HG02870 (cell line): ENCODE measurements around the gene TET1.
A peak's percentile ranks its signal among the peaks of the same experiment; 100 is the strongest.
"Not testable (repeated sequence)": the region's sequence is repeated elsewhere in the genome, so short reads cannot be mapped to it uniquely, and the experiment has no call there.

ENCODE experiments used
- ATAC-seq: cut with Tn5 transposase; IDR thresholded peaks from one replicate; pipeline ENCODE4 v1.9.1; 2021; ENCODE audit warnings: mild to moderate bottlenecking, moderate library complexity; ENCODE audit not compliant: unreplicated experiment

The TET1 gene

GRCh38 chr10:68604441-68604840 is 44.3 kb downstream of the TET1 start:
- ATAC-seq: no peak

GRCh38 chr10:68606918-68607317 is 46.8 kb downstream of the TET1 start:
- no peak for ATAC-seq

- ATAC-seq: not testable (repeated sequence)
These were observed 49.9 kb downstream of the TET1 start for GRCh38 chr10:68610023-68610422.

- no peak for ATAC-seq
These were observed 51.1 kb downstream of the TET1 start for GRCh38 chr10:68611227-68611626.

- not testable (repeated sequence) for ATAC-seq
These were observed 53.8 kb downstream of the TET1 start for GRCh38 chr10:68613974-68614373.

GRCh38 chr10:68617691-68618090 is 57.6 kb downstream of the TET1 start:
- ATAC-seq: not testable (repeated sequence)

- no peak for ATAC-seq
These were observed 58.1 kb downstream of the TET1 start for GRCh38 chr10:68618234-68618633.

- ATAC-seq: no peak
These were observed 59.5 kb downstream of the TET1 start for GRCh38 chr10:68619595-68619994.

GRCh38 chr10:68625316-68625921 is 65.3 kb downstream of the TET1 start:
- ATAC-seq: no peak

- ATAC-seq: no peak
These were observed 68.5 kb downstream of the TET1 start for GRCh38 chr10:68628576-68629127.

GRCh38 chr10:68632271-68632560 is 72.1 kb downstream of the TET1 start:
- not testable (repeated sequence) for ATAC-seq

GRCh38 chr10:68633281-68633680 is 73.1 kb downstream of the TET1 start:
- no peak for ATAC-seq

- no peak for ATAC-seq
These were observed 73.8 kb downstream of the TET1 start for GRCh38 chr10:68633816-68634466.

GRCh38 chr10:68636335-68636734 is 76.2 kb downstream of the TET1 start:
- ATAC-seq: no peak

- ATAC-seq: not testable (repeated sequence)
These were observed 83.4 kb downstream of the TET1 start for GRCh38 chr10:68643550-68643949.

GRCh38 chr10:68647672-68648341 is 87.7 kb downstream of the TET1 start:
- no peak for ATAC-seq

- ATAC-seq: no peak
These were observed 95.5 kb downstream of the TET1 start for GRCh38 chr10:68655620-68656126.

- no peak for ATAC-seq
These were observed 105.7 kb downstream of the TET1 start for GRCh38 chr10:68665841-68666240.

- ATAC-seq: no peak
These were observed 106.2 kb downstream of the TET1 start for GRCh38 chr10:68666280-68666760.

GRCh38 chr10:68668231-68668630 is 108.1 kb downstream of the TET1 start:
- no peak for ATAC-seq

- ATAC-seq: no peak
These were observed 108.8 kb downstream of the TET1 start for GRCh38 chr10:68668972-68669371.

GRCh38 chr10:68684413-68684812 is 124.3 kb downstream of the TET1 start:
- peak; percentile 70 for ATAC-seq
